ENCODE data around the gene PPP1R3E.
"Not testable (repeated sequence)": the region's sequence is repeated elsewhere in the genome, so short reads cannot be mapped to it uniquely, and the experiment has no call there.

PPP1R3E gene

GRCh38 chr14:23335623-23336022, 33.0 kb upstream of the PPP1R3E start:
- TF ChIP-seq MYC (IDR thresholded peaks at IDR 0.05; ENCODE audit: low read depth, low read length) (no peak), POLR2A (IDR thresholded peaks at IDR 0.05; ENCODE audit: extremely low read depth, insufficient read length) (no peak), CTCF (IDR thresholded peaks at IDR 0.05; ENCODE audit: low read depth, low read length) (no peak)
- TF ChIP-seq, protein P1, sequence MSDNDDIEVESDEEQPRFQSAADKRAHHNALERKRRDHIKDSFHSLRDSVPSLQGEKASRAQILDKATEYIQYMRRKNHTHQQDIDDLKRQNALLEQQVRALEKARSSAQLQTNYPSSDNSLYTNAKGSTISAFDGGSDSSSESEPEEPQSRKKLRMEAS (IDR thresholded peaks at IDR 0.05; ENCODE audit: low read depth, low read length), result no peak
- no peak for DNase-seq (ENCODE audit: low read depth)
- no peak overlapping the region for H3K4me3 ChIP-seq (ENCODE audit: low read depth, low read length)

- peak; percentile 82 for DNase-seq (ENCODE audit: low read depth)
- TF ChIP-seq MYC (IDR thresholded peaks at IDR 0.05; ENCODE audit: low read depth, low read length) (peak; percentile 26; the same call in 1 of the 2 replicates), CTCF (IDR thresholded peaks at IDR 0.05; ENCODE audit: low read depth, low read length) (peak; percentile 81)
- TF ChIP-seq, protein P1 (IDR thresholded peaks at IDR 0.05; ENCODE audit: low read depth, low read length), result no peak
- no peak overlapping the region for H3K4me3 ChIP-seq (ENCODE audit: low read depth, low read length)
Measured at GRCh38 chr14:23327947-23328744, 25.5 kb upstream of the PPP1R3E start.

DNA sequence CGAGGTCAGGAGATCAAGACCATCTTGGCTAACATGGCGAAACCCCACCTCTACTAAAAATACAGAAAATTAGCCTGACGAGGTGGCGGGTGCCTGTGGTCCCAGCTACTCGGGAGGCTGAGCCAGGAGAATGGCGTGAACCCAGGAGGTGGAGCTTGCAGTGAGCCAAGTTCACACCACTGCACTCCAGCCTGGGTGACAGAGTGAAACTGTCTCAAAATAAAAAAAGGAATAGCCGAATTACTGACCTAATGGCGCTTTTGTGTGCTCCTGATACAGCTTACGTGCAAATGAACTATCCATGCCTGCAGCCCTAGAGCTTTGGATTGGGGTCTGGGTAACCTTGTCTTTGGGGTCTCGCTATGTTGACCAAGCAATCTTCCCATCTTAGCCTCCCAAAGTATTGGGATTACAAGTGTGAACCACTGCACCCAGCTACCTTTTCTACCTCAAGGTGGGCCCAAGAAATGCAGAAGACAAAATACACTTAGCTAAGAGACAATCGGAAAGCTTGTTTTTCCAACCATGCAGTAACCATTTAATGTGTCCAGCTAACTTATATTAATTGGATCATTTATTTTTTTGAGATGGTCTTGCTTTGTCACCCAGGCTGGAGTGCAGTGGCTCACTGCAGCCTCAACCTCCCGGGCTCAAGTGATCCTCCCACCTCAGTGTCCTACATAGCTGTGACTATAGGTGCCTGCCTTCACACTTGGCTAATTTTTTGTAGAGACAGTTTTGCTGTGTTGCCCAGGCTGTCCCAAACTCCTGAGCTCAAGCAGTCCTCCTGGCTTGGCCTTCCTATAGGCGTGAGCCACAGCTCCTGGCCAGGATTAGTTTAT, 24.1 kb upstream of the PPP1R3E start:
- DNase-seq (ENCODE audit: low read depth), result no peak
- no peak for TF ChIP-seq CTCF (IDR thresholded peaks at IDR 0.05; ENCODE audit: low read depth, low read length)
- TF ChIP-seq, protein P1 (IDR thresholded peaks at IDR 0.05; ENCODE audit: low read depth, low read length), result no peak
- TF ChIP-seq MYC (IDR thresholded peaks at IDR 0.05; ENCODE audit: low read depth, low read length), result no peak
- TF ChIP-seq POLR2A (IDR thresholded peaks at IDR 0.05; ENCODE audit: extremely low read depth, insufficient read length), result no peak
- H3K4me3 ChIP-seq (ENCODE audit: low read depth, low read length), result no peak overlapping the region

DNA sequence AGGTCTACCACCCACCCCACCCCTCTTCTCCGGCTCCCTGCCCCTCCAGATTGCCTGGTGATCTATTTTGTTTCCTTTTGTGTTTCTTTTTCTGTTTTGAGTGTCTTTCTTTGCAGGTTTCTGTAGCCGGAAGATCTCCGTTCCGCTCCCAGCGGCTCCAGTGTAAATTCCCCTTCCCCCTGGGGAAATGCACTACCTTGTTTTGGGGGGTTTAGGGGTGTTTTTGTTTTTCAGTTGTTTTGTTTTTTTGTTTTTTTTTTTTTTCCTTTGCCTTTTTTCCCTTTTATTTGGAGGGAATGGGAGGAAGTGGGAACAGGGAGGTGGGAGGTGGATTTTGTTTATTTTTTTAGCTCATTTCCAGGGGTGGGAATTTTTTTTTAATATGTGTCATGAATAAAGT, 23.1 kb upstream of the PPP1R3E start:
- not testable (repeated sequence) for H3K4me3 ChIP-seq (ENCODE audit: low read depth, low read length); DNase-seq (ENCODE audit: low read depth)

- H3K4me3 ChIP-seq (ENCODE audit: low read depth, low read length), result no peak overlapping the region
- DNase-seq (ENCODE audit: low read depth), result no peak
- TF ChIP-seq MYC (IDR thresholded peaks at IDR 0.05; ENCODE audit: low read depth, low read length) (no peak), POLR2A (IDR thresholded peaks at IDR 0.05; ENCODE audit: extremely low read depth, insufficient read length) (no peak)
- TF ChIP-seq, protein P1 (IDR thresholded peaks at IDR 0.05; ENCODE audit: low read depth, low read length), result no peak
Measured at GRCh38 chr14:23324993-23325392, 22.3 kb upstream of the PPP1R3E start.

DNA sequence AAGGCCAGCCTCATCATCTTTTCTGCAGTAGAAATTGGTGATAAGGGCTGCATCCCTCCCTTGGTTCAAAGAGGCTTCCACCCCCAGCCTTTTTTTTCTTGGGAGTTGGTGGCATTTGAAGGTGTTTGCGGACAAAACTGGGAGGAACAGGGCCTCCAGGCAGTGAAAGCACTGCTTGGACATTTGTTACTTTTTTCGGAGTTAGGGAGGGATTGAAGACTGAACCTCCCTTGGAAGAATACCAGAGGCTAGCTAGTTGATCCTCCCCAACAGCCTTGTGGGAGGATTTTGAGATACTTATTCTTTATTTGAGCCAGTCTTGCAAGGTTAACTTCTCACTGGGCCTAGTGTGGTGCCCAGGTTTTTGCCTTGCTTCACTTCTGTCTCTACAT, 21.8 kb upstream of the PPP1R3E start:
- TF ChIP-seq, protein P1 (IDR thresholded peaks at IDR 0.05; ENCODE audit: low read depth, low read length), result no peak
- TF ChIP-seq CTCF (IDR thresholded peaks at IDR 0.05; ENCODE audit: low read depth, low read length), result no peak
- no peak for TF ChIP-seq MYC (IDR thresholded peaks at IDR 0.05; ENCODE audit: low read depth, low read length)
- no peak for TF ChIP-seq POLR2A (IDR thresholded peaks at IDR 0.05; ENCODE audit: extremely low read depth, insufficient read length)
- H3K4me3 ChIP-seq (ENCODE audit: low read depth, low read length), result no peak overlapping the region
- DNase-seq (ENCODE audit: low read depth), result no peak

All from NB4 (cell line).